Measurements from ENCODE around the gene ZCCHC14. TPM values are rescaled to one million over a fixed set of nuclear protein-coding genes. Genes with fewer than 3 reads are reported as not detected.
"Not testable (repeated sequence)": the region's sequence is repeated elsewhere in the genome, so short reads cannot be mapped to it uniquely, and the experiment has no call there.

ZCCHC14 gene
- total RNA-seq, 1 donor from 2014 or later: 6.3 TPM

GRCh38 chr16:87367529-87367928, 125.3 kb downstream of the ZCCHC14 start:
- intact Hi-C loops (cut with micrococcal nuclease): no loop called here

GRCh38 chr16:87366930-87367329, 125.9 kb downstream of the ZCCHC14 start:
- intact Hi-C loops (cut with micrococcal nuclease): no loop called here

- intact Hi-C loops (cut with micrococcal nuclease): no loop called here
These were observed 126.5 kb downstream of the ZCCHC14 start for GRCh38 chr16:87366288-87366687.

GRCh38 chr16:87365021-87365713, 127.7 kb downstream of the ZCCHC14 start:
- intact Hi-C loops (cut with micrococcal nuclease): no loop called here

GRCh38 chr16:87363771-87364455, 128.9 kb downstream of the ZCCHC14 start:
- intact Hi-C loops (cut with micrococcal nuclease): no loop called here

GRCh38 chr16:87362828-87363559, 129.8 kb downstream of the ZCCHC14 start:
- intact Hi-C loops (cut with micrococcal nuclease): not testable (repeated sequence)

GRCh38 chr16:87361916-87362619, 130.8 kb downstream of the ZCCHC14 start:
- intact Hi-C loops (cut with micrococcal nuclease): no loop called here

GRCh38 chr16:87360862-87361610, 131.8 kb downstream of the ZCCHC14 start:
- intact Hi-C loops (cut with micrococcal nuclease): no loop called here

GRCh38 chr16:87359121-87359520, 133.7 kb downstream of the ZCCHC14 start:
- intact Hi-C loops (cut with micrococcal nuclease): no loop called here

GRCh38 chr16:87358696-87359095, 134.1 kb downstream of the ZCCHC14 start:
- intact Hi-C loops (cut with micrococcal nuclease): no loop called here

GRCh38 chr16:87358250-87358649, 134.6 kb downstream of the ZCCHC14 start:
- intact Hi-C loops (cut with micrococcal nuclease): no loop called here

GRCh38 chr16:87356491-87356853, 136.4 kb downstream of the ZCCHC14 start:
- intact Hi-C loops (cut with micrococcal nuclease): no loop called here

Other genes with a start within 250 kb of the ZCCHC14 start
- 7.0 and 7.7 TPM in 2 replicates for gene C16orf95, start 175.6 kb downstream of the ZCCHC14 start, total RNA-seq
- gene FBXO31, start 109.2 kb downstream of the ZCCHC14 start, total RNA-seq: 33.0 and 33.8 TPM in 2 replicates
- gene MAP1LC3B, start 100.7 kb downstream of the ZCCHC14 start, total RNA-seq: 58.9 and 60.5 TPM in 2 replicates
- 0.12 and 0.17 TPM in 2 replicates for gene JPH3, start 109.5 kb upstream of the ZCCHC14 start, total RNA-seq

All from T-helper 1 cell treated with Interleukin-12 subunit alpha and Interleukin-12 subunit beta and Interleukin-4 antibody, amounts not matched to agents 30 ng/mL and 1 ng/mL, for 36 hours (primary cell).